ENCODE results near the gene NR3C1. TPM values are rescaled to one million over a fixed set of nuclear protein-coding genes. Genes with fewer than 3 reads are reported as not detected.

The NR3C1 gene
- total RNA-seq, 1 experiment from 2014 or later = 31.4 TPM

GRCh38 chr5:143417503-143418139 lies 14.1 kb upstream of the NR3C1 start:
- Histone ChIP-seq H2BK12ac (ENCODE audit: insufficient read length, low read depth, low read length) (no peak overlapping the region), H3T11ph (ENCODE audit: low read length) (no peak overlapping the region), H3K14ac (ENCODE audit: insufficient read depth, low read length) (no peak overlapping the region), H4K91ac (ENCODE audit: insufficient read length, low read depth, low read length) (no peak overlapping the region), H3K27me3 (ENCODE audit: insufficient read depth, low read length) (no peaks in the 10 kb centered on the region), H2BK15ac (ENCODE audit: low read depth, low read length) (no peak overlapping the region), H3K79me1 (ENCODE audit: insufficient read depth, low read depth, low read length, poor library complexity, severe bottlenecking) (no peaks in the 10 kb centered on the region), H2BK5ac (ENCODE audit: insufficient read length, low read length) (no peak overlapping the region), H3K23me2 (ENCODE audit: insufficient read length, low read depth, low read length, poor library complexity, severe bottlenecking) (no peaks in the 10 kb centered on the region), H3K9ac (ENCODE audit: extremely low read depth, insufficient read length, low read length) (no peak overlapping the region), H4K8ac (replicated peaks; ENCODE audit: insufficient read length, low read depth, low read length) (no peak overlapping the region), H3K23ac (ENCODE audit: insufficient read length, low read depth, low read length) (no peak overlapping the region), H3K4me1 (ENCODE audit: insufficient read depth, low read length) (no peaks in the 10 kb centered on the region), H4K5ac (ENCODE audit: insufficient read length, low read depth, low read length) (no peak overlapping the region), H4K20me1 (ENCODE audit: control insufficient read depth, insufficient read depth, insufficient read length) (no peaks in the 10 kb centered on the region), H2AFZ (ENCODE audit: low read length) (no peak overlapping the region), H3K4ac (ENCODE audit: low read depth, low read length) (no peak overlapping the region), H2AK5ac (ENCODE audit: insufficient read length, low read length) (no peak overlapping the region), H2BK20ac (ENCODE audit: low read depth, low read length, poor library complexity, severe bottlenecking) (no peak overlapping the region), H2BK120ac (ENCODE audit: low read depth, low read length, poor library complexity, severe bottlenecking) (no peak overlapping the region), H3K27ac (ENCODE audit: insufficient read length, low read depth, low read length) (no peak overlapping the region), H3K56ac (ENCODE audit: insufficient read length, low read depth, low read length) (no peak overlapping the region), H3K4me2 (ENCODE audit: insufficient read depth, insufficient read length, low read length) (no peak overlapping the region), H3K79me2 (ENCODE audit: insufficient read depth, low read length) (no peaks in the 10 kb centered on the region), H3K18ac (ENCODE audit: insufficient read length, low read depth, low read length) (no peak overlapping the region), H3K9me3 (ENCODE audit: control insufficient read depth, low read depth, low read length) (no peaks in the 10 kb centered on the region)
- no CpG with 5 or more reads among the region's 4 CpGs for WGBS (ENCODE audit: extremely low coverage, insufficient read length, low lambda C conversion rate)
- Mint-ChIP-seq H3K4me3 (no peak overlapping the region), H3K9me3 (no peaks in the 10 kb centered on the region), H3K36me3 (ENCODE audit: insufficient read depth in 1 of 3, low read depth in 3 of 3) (no peaks in the 10 kb centered on the region), H3K27me3 (ENCODE audit: low read depth) (no peaks in the 10 kb centered on the region), H3K27ac (no peak overlapping the region), H3K4me1 (peaks cover 12 to 14% of the 10 kb centered on the region in 2 experiments)
- no peak for TF ChIP-seq CTCF (conservative IDR thresholded peaks at IDR 0.05)
- DNase-seq = no peak

Measured in H9 (cell line).